IgD-negative memory B cell (primary cell): ENCODE data around the gene ARMC10. TPM values are rescaled to one million over a fixed set of nuclear protein-coding genes. Genes with fewer than 3 reads are reported as not detected.
A peak's percentile ranks its signal among the peaks of the same experiment; 100 is the strongest.
"Not testable (repeated sequence)": the region's sequence is repeated elsewhere in the genome, so short reads cannot be mapped to it uniquely, and the experiment has no call there.

Source experiments
- H3K27ac Mint-ChIP-seq, 3 donors: one replicate each; pipeline ENCODE4 v1.8.0; 2020 to 2022; ENCODE audit warnings: mild to moderate bottlenecking in 3 of 3, mixed read lengths in 3 of 3, moderate library complexity in 1 of 3
- H3K27me3 Mint-ChIP-seq: one replicate; pipeline ENCODE4 v1.8.0; 2021; ENCODE audit warnings: mixed read lengths
- H3K36me3 Mint-ChIP-seq: one replicate; pipeline ENCODE4 v1.8.0; 2020; ENCODE audit warnings: mild to moderate bottlenecking, mixed read lengths
- H3K4me1 Mint-ChIP-seq, 3 donors: one replicate each; pipeline ENCODE4 v1.8.0; 2020 to 2022; ENCODE audit warnings: mixed read lengths in 3 of 3, mild to moderate bottlenecking in 1 of 3
- H3K4me3 Mint-ChIP-seq, 4 donors: one replicate each; pipeline ENCODE4 v1.8.0; 2020 to 2022; ENCODE audit warnings: mild to moderate bottlenecking in 4 of 4, mixed read lengths in 4 of 4, moderate library complexity in 3 of 4
- H3K9me3 Mint-ChIP-seq, 3 donors: one replicate each; pipeline ENCODE4 v1.8.0; 2020 to 2021; ENCODE audit warnings: mixed read lengths in 3 of 3, mild to moderate bottlenecking in 1 of 3
- polyA plus RNA-seq: library from polyadenylated mRNA; unstranded; fragments of 300-500 nt; fragmentation: Illumina TruSeq; gene quantifications from one replicate; pipeline ENCODE4 v1.2.3, GENCODE V29; 2021

Gene ARMC10
- polyA plus RNA-seq, 1 donor from 2014 or later, result 33.2 TPM

GRCh38 chr7:103068414-103069403 lies 6.2 kb upstream of the ARMC10 start:
- Mint-ChIP-seq H3K4me1 (no peaks in the 10 kb centered on the region), H3K27ac (no peak overlapping the region), H3K9me3 (no peaks in the 10 kb centered on the region), H3K36me3 (no peaks in the 10 kb centered on the region), H3K27me3 (no peaks in the 10 kb centered on the region), H3K4me3 (no peak overlapping the region)

GRCh38 chr7:103071000-103071399 lies 3.9 kb upstream of the ARMC10 start:
- Mint-ChIP-seq H3K4me1 (peaks cover 9 to 15% (median 15%) of the 10 kb centered on the region in 3 donors), H3K36me3 (no peaks in the 10 kb centered on the region), H3K27me3 (no peaks in the 10 kb centered on the region), H3K4me3 (peak overlapping the region in 1 of 4 donors; percentile 49), H3K9me3 (no peaks in the 10 kb centered on the region), H3K27ac (no peak overlapping the region)

GRCh38 chr7:103073989-103074518 lies 886 bp upstream of the ARMC10 start:
- H3K4me1 Mint-ChIP-seq, result peaks cover 15 to 25% (median 24%) of the 10 kb centered on the region in 3 donors
- no peaks in the 10 kb centered on the region for H3K27me3 Mint-ChIP-seq
- peak overlapping the region; percentile 70 to 98 (median 97) for H3K27ac Mint-ChIP-seq
- H3K4me3 Mint-ChIP-seq, result peak overlapping the region; percentile 78 to 97 (median 96)
- H3K36me3 Mint-ChIP-seq, result no peaks in the 10 kb centered on the region
- no peaks in the 10 kb centered on the region for H3K9me3 Mint-ChIP-seq

GRCh38 chr7:103075337-103075918 lies 488 bp downstream of the ARMC10 start:
- Mint-ChIP-seq H3K4me1 (peaks cover 15 to 28% (median 28%) of the 10 kb centered on the region in 3 donors), H3K27me3 (no peaks in the 10 kb centered on the region), H3K9me3 (no peaks in the 10 kb centered on the region), H3K4me3 (peak overlapping the region; percentile 95 to 98 (median 96)), H3K36me3 (no peaks in the 10 kb centered on the region), H3K27ac (peak overlapping the region; percentile 70 to 97 (median 92))

GRCh38 chr7:103076764-103077163 lies 1.8 kb downstream of the ARMC10 start:
- Mint-ChIP-seq H3K27ac (peak overlapping the region in 1 of 3 donors; percentile 19), H3K36me3 (no peaks in the 10 kb centered on the region), H3K27me3 (no peaks in the 10 kb centered on the region), H3K4me3 (peak overlapping the region in 2 of 4 donors; percentile 27 to 98), H3K4me1 (peaks cover 15 to 28% (median 28%) of the 10 kb centered on the region in 3 donors), H3K9me3 (no peaks in the 10 kb centered on the region)

GRCh38 chr7:103077318-103077717 lies 2.4 kb downstream of the ARMC10 start:
- H3K4me1 Mint-ChIP-seq, result peaks cover 15 to 28% (median 28%) of the 10 kb centered on the region in 3 donors
- H3K36me3 Mint-ChIP-seq, result no peaks in the 10 kb centered on the region
- peak overlapping the region in 1 of 3 donors; percentile 59 for H3K27ac Mint-ChIP-seq
- peak overlapping the region in 2 of 4 donors; percentile 27 to 76 for H3K4me3 Mint-ChIP-seq
- H3K27me3 Mint-ChIP-seq, result no peaks in the 10 kb centered on the region
- no peaks in the 10 kb centered on the region for H3K9me3 Mint-ChIP-seq

- H3K9me3 Mint-ChIP-seq, H3K27me3 Mint-ChIP-seq, H3K36me3 Mint-ChIP-seq: not testable (repeated sequence)
- peak overlapping the region in 2 of 3 donors; percentile 5 to 59 for H3K27ac Mint-ChIP-seq
- H3K4me1 Mint-ChIP-seq, result peaks cover 19 to 28% (median 28%) of the 10 kb centered on the region in 3 donors
- peak overlapping the region in 2 of 4 donors; percentile 76 to 79 for H3K4me3 Mint-ChIP-seq
Observed at GRCh38 chr7:103078226-103078625, 3.3 kb downstream of the ARMC10 start.

- Mint-ChIP-seq H3K27ac (no peak overlapping the region), H3K27me3 (no peaks in the 10 kb centered on the region), H3K4me1 (peaks cover 14 to 20% (median 19%) of the 10 kb centered on the region in 3 donors), H3K36me3 (no peaks in the 10 kb centered on the region), H3K9me3 (no peaks in the 10 kb centered on the region), H3K4me3 (no peak overlapping the region)
Observed at GRCh38 chr7:103079836-103080235, 4.9 kb downstream of the ARMC10 start.

GRCh38 chr7:103080923-103081322 lies 6.0 kb downstream of the ARMC10 start:
- Mint-ChIP-seq H3K27me3 (no peaks in the 10 kb centered on the region), H3K36me3 (peaks cover 2% of the 10 kb centered on the region), H3K27ac (no peak overlapping the region), H3K4me3 (no peak overlapping the region), H3K9me3 (no peaks in the 10 kb centered on the region), H3K4me1 (peaks cover 11 to 14% (median 14%) of the 10 kb centered on the region in 3 donors)

- Mint-ChIP-seq H3K4me3 (no peak overlapping the region), H3K36me3 (peaks cover 2% of the 10 kb centered on the region), H3K27ac (no peak overlapping the region)
Observed at GRCh38 chr7:103082497-103082896, 7.6 kb downstream of the ARMC10 start.

GRCh38 chr7:103083210-103083609 lies 8.3 kb downstream of the ARMC10 start:
- Mint-ChIP-seq H3K27ac (no peak overlapping the region), H3K27me3 (no peaks in the 10 kb centered on the region), H3K4me1 (peaks cover 7 to 8% (median 8%) of the 10 kb centered on the region in 3 donors), H3K36me3 (peaks cover 2% of the 10 kb centered on the region), H3K4me3 (no peak overlapping the region), H3K9me3 (no peaks in the 10 kb centered on the region)

More at GRCh38 chr7:103082497-103082896, 7.6 kb downstream of the ARMC10 start:
- Mint-ChIP-seq H3K4me1 (peaks cover 8 to 10% (median 10%) of the 10 kb centered on the region in 3 donors), H3K27me3 (no peaks in the 10 kb centered on the region), H3K9me3 (no peaks in the 10 kb centered on the region)

- peak overlapping the region in 1 of 3 donors; percentile 40 for H3K27ac Mint-ChIP-seq
- not testable (repeated sequence) for H3K9me3 Mint-ChIP-seq, H3K4me1 Mint-ChIP-seq, H3K27me3 Mint-ChIP-seq, H3K4me3 Mint-ChIP-seq, H3K36me3 Mint-ChIP-seq
Observed at GRCh38 chr7:103092321-103092720, 17.4 kb downstream of the ARMC10 start.

- Mint-ChIP-seq H3K4me3 (no peak overlapping the region), H3K4me1 (no peaks in the 10 kb centered on the region), H3K9me3 (no peaks in the 10 kb centered on the region), H3K27me3 (no peaks in the 10 kb centered on the region), H3K36me3 (peaks cover 5% of the 10 kb centered on the region), H3K27ac (no peak overlapping the region)
Observed at GRCh38 chr7:103093429-103093828, 18.5 kb downstream of the ARMC10 start.

GRCh38 chr7:103094102-103094501 lies 19.2 kb downstream of the ARMC10 start:
- H3K9me3 Mint-ChIP-seq, result no peaks in the 10 kb centered on the region
- peaks cover 2% of the 10 kb centered on the region for H3K36me3 Mint-ChIP-seq
- H3K27ac Mint-ChIP-seq, result no peak overlapping the region
- H3K27me3 Mint-ChIP-seq, result no peaks in the 10 kb centered on the region
- no peaks in the 10 kb centered on the region for H3K4me1 Mint-ChIP-seq
- no peak overlapping the region for H3K4me3 Mint-ChIP-seq

- not testable (repeated sequence) for H3K27me3 Mint-ChIP-seq, H3K4me3 Mint-ChIP-seq, H3K36me3 Mint-ChIP-seq, H3K9me3 Mint-ChIP-seq, H3K4me1 Mint-ChIP-seq, H3K27ac Mint-ChIP-seq
Observed at GRCh38 chr7:103095558-103095957, 20.6 kb downstream of the ARMC10 start.
